GM10266 (cell line): ENCODE measurements around the gene KLHL4.
"Not testable (repeated sequence)": the region's sequence is repeated elsewhere in the genome, so short reads cannot be mapped to it uniquely, and the experiment has no call there.

Source experiments
- DNase-seq: peaks from one replicate; pipeline ENCODE4 v3.0.0; 2012; ENCODE audit errors: extremely low spot score
- TF ChIP-seq, protein P1 (sequence below): IDR thresholded peaks from 2 replicates; pipeline ENCODE4 v1.5.1; 2012; ENCODE audit warnings: mild to moderate bottlenecking, low read depth; ENCODE audit not compliant: control insufficient read depth, insufficient read depth; ENCODE audit errors: missing control alignments

KLHL4 gene

DNA sequence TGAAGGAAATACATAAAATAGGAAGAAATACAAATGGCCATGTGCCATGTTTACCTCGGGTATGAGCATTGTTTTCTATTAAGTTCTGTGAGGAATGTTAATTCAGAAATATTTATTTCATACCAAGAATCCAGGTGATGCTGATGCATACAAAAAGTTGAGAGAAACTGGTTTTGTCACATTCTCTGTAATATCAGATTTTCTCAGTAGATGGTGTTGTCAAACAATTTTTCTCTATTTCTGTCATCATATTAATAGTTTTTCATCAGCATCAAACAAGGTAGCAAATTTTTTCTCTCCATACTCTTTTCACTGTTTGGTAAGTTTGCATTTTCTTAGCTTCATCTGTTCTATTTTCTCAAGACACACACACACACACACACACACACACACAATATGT lies 179.8 kb downstream of the KLHL4 start:
- no peak for DNase-seq
- TF ChIP-seq, protein P1, sequence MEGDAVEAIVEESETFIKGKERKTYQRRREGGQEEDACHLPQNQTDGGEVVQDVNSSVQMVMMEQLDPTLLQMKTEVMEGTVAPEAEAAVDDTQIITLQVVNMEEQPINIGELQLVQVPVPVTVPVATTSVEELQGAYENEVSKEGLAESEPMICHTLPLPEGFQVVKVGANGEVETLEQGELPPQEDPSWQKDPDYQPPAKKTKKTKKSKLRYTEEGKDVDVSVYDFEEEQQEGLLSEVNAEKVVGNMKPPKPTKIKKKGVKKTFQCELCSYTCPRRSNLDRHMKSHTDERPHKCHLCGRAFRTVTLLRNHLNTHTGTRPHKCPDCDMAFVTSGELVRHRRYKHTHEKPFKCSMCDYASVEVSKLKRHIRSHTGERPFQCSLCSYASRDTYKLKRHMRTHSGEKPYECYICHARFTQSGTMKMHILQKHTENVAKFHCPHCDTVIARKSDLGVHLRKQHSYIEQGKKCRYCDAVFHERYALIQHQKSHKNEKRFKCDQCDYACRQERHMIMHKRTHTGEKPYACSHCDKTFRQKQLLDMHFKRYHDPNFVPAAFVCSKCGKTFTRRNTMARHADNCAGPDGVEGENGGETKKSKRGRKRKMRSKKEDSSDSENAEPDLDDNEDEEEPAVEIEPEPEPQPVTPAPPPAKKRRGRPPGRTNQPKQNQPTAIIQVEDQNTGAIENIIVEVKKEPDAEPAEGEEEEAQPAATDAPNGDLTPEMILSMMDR = no peak

DNA sequence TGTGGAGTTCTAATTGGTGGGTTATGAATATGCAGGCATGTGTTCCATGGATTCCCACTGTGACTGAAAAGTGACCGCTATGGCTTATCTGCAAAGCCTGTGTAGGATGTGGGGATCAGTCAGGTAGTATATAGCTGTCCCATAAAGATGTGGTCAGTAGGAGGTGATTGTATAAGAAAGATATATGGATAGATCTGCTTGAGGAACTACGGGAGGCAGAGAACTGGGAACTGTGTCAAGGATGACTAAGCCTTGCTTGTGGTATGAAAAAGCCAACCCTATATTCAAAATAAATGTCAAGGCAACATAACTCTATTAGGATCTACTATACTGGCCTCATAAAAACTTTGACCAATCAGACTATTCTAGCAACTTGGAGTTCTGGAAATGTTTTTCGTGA lies 185.2 kb downstream of the KLHL4 start:
- DNase-seq = no peak
- TF ChIP-seq, protein P1 = no peak

DNA sequence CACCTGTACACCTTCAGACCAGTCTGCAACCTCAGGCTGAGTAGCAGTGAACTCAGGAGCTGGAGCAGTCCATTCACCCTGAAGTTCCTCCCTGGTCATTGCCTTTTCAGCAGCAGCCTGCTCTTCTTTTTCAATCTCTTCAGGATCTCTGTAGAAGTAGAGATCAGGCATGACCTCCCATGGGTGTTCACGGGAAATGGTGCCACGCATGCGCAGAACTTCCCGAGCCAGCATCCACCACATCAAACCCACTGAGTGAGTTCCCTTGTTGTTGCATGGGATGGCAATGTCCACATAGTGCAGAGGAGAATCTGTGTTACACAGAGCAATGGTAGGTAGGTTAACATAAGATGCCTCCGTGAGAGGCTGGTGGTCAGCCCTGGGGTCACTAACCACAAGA lies 185.9 kb downstream of the KLHL4 start:
- not testable (repeated sequence) for DNase-seq

DNA sequence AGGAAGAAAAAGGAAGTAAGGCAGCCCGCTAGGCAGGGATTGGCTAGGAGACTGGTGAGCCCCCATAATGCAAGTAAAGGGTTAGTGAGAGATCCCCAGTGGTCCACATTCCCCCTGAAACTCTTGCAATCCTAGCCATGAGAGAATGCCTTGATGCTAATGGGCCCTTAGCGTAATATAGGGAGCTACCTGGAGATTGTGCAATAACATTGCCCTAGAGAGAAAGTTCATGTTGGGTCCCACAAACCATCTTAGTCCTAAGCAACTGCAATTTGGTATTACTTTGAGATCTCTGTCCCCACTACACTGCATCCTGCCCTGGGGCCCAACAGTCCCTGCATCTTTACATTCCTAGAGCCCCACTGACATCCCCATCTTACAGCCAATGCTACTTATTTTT lies 188.5 kb downstream of the KLHL4 start:
- TF ChIP-seq, protein P1 = no peak
- DNase-seq = no peak

DNA sequence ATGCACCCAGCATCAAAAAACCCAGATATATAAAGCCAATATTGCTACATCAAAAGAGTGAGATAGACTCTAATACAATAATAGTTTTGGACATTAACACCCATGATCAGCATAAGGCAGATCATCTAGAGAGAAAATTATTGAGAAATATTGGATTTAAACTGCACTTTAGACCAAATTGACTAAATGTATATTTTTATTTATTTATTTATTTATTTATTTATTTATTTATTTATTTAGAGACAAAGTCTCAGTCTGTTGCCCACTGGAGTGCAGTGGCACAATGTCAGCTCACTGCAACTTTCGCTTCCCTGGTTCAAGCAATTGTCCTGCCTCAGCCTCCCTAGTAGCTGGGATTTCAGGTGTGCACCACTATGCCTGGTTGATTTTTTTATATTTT lies 193.0 kb downstream of the KLHL4 start:
- TF ChIP-seq, protein P1 = no peak
- DNase-seq = no peak
